SK-N-SH treated with all-trans-retinoic acid at 6 μM for 48 hours (cell line): ENCODE results near the gene MAP3K20.

Source experiments
- ATAC-seq: fragments of 200-7000 bp; cut with Tn5 transposase; 3 replicates; pipeline ENCODE4 v1.9.1; 2020; ENCODE audit warnings: mild to moderate bottlenecking, moderate library complexity
- ARNTL ChIP-seq: fragments of 450-650 bp; formaldehyde crosslinking; IDR thresholded peaks from 2 replicates; pipeline ENCODE4 v1.5.0; 2020; ENCODE audit warnings: low read depth, mild to moderate bottlenecking, moderate library complexity, borderline replicate concordance
- BACH2 ChIP-seq: fragments of 250-450 bp; sonication (Bioruptor Pico); IDR thresholded peaks from 2 replicates; pipeline ENCODE4 v1.9.0; 2021; ENCODE audit warnings: mild to moderate bottlenecking, borderline replicate concordance
- CREB5 ChIP-seq: fragments of 250-450 bp; sonication (Bioruptor Pico); IDR thresholded peaks from 2 replicates; pipeline ENCODE4 v1.5.1; 2020; ENCODE audit warnings: low read depth, mild to moderate bottlenecking, moderate library complexity
- CSDC2 ChIP-seq: fragments of 250-450 bp; sonication (Bioruptor Pico); IDR thresholded peaks from 2 replicates; pipeline ENCODE4 v1.5.0; 2020; ENCODE audit warnings: mild to moderate bottlenecking, moderate library complexity
- GLIS3 ChIP-seq: fragments of 250-450 bp; sonication (Bioruptor Pico); IDR thresholded peaks from 2 replicates; pipeline ENCODE4 v1.5.0; 2020; ENCODE audit warnings: mild to moderate bottlenecking, moderate library complexity
- ISL1 ChIP-seq: fragments of 250-450 bp; sonication (Bioruptor Pico); IDR thresholded peaks from 2 replicates; pipeline ENCODE4 v2.1.2; 2022; ENCODE audit warnings: mild to moderate bottlenecking, moderate library complexity
- PATZ1 ChIP-seq: fragments of 250-450 bp; sonication (Bioruptor Pico); IDR thresholded peaks from 2 replicates; pipeline ENCODE4 v1.8.0; 2020; ENCODE audit warnings: mild to moderate bottlenecking, moderate library complexity, borderline replicate concordance
- RARB ChIP-seq: fragments of 250-450 bp; sonication (Bioruptor Pico); IDR thresholded peaks from 2 replicates; pipeline ENCODE4 v1.8.0; 2021; ENCODE audit warnings: mild to moderate bottlenecking, moderate library complexity
- SNAI2 ChIP-seq: fragments of 250-450 bp; sonication (Bioruptor Pico); IDR thresholded peaks from 2 replicates; pipeline ENCODE4 v1.5.0; 2020; ENCODE audit warnings: mild to moderate bottlenecking, moderate library complexity
- TCF4 ChIP-seq: fragments of 250-450 bp; sonication (Bioruptor Pico); IDR thresholded peaks from 2 replicates; pipeline ENCODE4 v1.8.0; 2021; ENCODE audit warnings: mild to moderate bottlenecking, moderate library complexity, borderline replicate concordance
- TOX ChIP-seq: fragments of 250-450 bp; sonication (Bioruptor Pico); IDR thresholded peaks from 2 replicates; pipeline ENCODE4 v1.8.0; 2021; ENCODE audit warnings: mild to moderate bottlenecking, moderate library complexity, borderline replicate concordance
- TSHZ2 ChIP-seq: fragments of 250-450 bp; sonication (Bioruptor Pico); IDR thresholded peaks from 2 replicates; pipeline ENCODE4 v1.5.0; 2020; ENCODE audit warnings: mild to moderate bottlenecking, moderate library complexity
- ZC3H10 ChIP-seq: fragments of 250-450 bp; sonication (Bioruptor Pico); IDR thresholded peaks from 2 replicates; pipeline ENCODE4 v1.5.1; 2021; ENCODE audit warnings: mild to moderate bottlenecking, moderate library complexity
- ZFP3 ChIP-seq: fragments of 250-450 bp; sonication (Bioruptor Pico); IDR thresholded peaks from 2 replicates; pipeline ENCODE4 v1.5.0; 2020; ENCODE audit warnings: mild to moderate bottlenecking, moderate library complexity
- ZFP30 ChIP-seq: fragments of 450-650 bp; formaldehyde crosslinking; IDR thresholded peaks from 2 replicates; pipeline ENCODE4 v1.5.0; 2022; ENCODE audit warnings: mild to moderate bottlenecking, moderate library complexity
- ZNF565 ChIP-seq: fragments of 450-650 bp; formaldehyde crosslinking; conservative IDR thresholded peaks from 2 replicates; pipeline ENCODE4 v1.5.0; 2020; ENCODE audit warnings: low read depth, mild to moderate bottlenecking, moderate library complexity
- ZNF70 ChIP-seq: fragments of 450-650 bp; formaldehyde crosslinking; IDR thresholded peaks from 2 replicates; pipeline ENCODE4 v1.5.0; 2020; ENCODE audit warnings: mild to moderate bottlenecking, moderate library complexity
- ZNF8 ChIP-seq: fragments of 450-650 bp; formaldehyde crosslinking; IDR thresholded peaks from 2 replicates; pipeline ENCODE4 v1.5.0; 2020; ENCODE audit warnings: mild to moderate bottlenecking, moderate library complexity
- TF ChIP-seq, protein P1 (sequence below): fragments of 250-450 bp; sonication (Bioruptor Pico); IDR thresholded peaks from 2 replicates; pipeline ENCODE4 v1.8.0; 2021; ENCODE audit warnings: low read depth, mild to moderate bottlenecking, moderate library complexity, borderline replicate concordance

MAP3K20 gene

GRCh38 chr2:173058097-173058496 lies 17.5 kb upstream of the MAP3K20 start (continued):
- TF ChIP-seq BACH2 (CRISPR knock-in tag) (no peak), SNAI2 (CRISPR knock-in tag) (no peak), CREB5 (CRISPR knock-in tag) (no peak), ARNTL (no peak), ZC3H10 (CRISPR knock-in tag) (no peak), RARB (CRISPR knock-in tag) (no peak), TSHZ2 (CRISPR knock-in tag) (no peak)
- TF ChIP-seq, all 23 proteins: peak for 0

DNA sequence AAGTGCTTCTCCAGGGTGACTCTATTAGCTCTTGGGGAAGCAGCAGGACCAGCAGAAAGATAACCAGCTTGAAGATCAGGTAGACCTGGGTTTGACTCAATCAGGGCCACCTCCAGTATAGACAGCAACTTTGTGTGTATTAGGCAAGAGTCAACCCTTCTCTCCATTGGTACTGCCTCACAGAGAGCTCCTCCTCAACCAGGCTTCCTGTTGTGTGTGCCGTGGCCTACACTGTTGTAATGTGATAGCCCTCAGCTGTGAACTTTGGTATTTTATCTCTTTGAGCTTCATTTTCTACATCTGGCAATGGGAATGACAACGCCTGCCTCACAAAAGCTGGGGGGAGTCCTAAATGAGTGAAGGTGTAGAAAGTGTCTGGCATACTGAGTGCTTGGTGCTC lies 17.0 kb upstream of the MAP3K20 start:
- no peak for ATAC-seq
- TF ChIP-seq RARB (CRISPR knock-in tag) (no peak), TOX (no peak), PATZ1 (CRISPR knock-in tag) (no peak), ZNF70 (CRISPR knock-in tag) (no peak), SNAI2 (CRISPR knock-in tag) (no peak), TCF4 (CRISPR knock-in tag) (no peak), GLIS3 (no peak), ZC3H10 (CRISPR knock-in tag) (no peak), BACH2 (CRISPR knock-in tag) (no peak), CSDC2 (CRISPR knock-in tag) (no peak), ISL1 (no peak), ZFP30 (CRISPR knock-in tag) (no peak), ZNF565 (CRISPR knock-in tag) (no peak)
- TF ChIP-seq, all 23 proteins: peak for 0

DNA sequence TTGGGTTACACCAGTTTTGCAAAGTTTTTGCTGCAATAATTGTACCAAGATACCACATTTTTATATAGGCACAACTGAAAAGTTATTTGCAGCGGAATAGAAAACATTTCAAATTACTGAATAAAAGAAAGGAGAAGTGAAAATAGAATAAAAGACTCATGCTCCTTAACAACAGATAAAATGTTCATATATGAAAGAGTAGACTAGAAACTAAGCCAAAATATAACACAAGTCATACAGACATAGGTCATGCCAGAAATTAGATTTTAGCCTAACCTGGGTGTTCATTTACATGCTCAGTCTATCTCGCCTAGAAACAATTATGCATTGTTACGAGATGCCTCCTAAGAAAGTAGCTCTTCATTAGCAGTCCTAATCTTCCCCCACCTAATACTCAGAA lies 16.4 kb upstream of the MAP3K20 start:
- no peak for TF ChIP-seq ZNF8
- no peak for TF ChIP-seq CREB5 (CRISPR knock-in tag)
- TF ChIP-seq BACH2 (CRISPR knock-in tag): no peak
- no peak for TF ChIP-seq ZNF70 (CRISPR knock-in tag)
- TF ChIP-seq RARB (CRISPR knock-in tag): no peak
- no peak for TF ChIP-seq SNAI2 (CRISPR knock-in tag)
- no peak for TF ChIP-seq ZFP30 (CRISPR knock-in tag)
- TF ChIP-seq, protein P1, sequence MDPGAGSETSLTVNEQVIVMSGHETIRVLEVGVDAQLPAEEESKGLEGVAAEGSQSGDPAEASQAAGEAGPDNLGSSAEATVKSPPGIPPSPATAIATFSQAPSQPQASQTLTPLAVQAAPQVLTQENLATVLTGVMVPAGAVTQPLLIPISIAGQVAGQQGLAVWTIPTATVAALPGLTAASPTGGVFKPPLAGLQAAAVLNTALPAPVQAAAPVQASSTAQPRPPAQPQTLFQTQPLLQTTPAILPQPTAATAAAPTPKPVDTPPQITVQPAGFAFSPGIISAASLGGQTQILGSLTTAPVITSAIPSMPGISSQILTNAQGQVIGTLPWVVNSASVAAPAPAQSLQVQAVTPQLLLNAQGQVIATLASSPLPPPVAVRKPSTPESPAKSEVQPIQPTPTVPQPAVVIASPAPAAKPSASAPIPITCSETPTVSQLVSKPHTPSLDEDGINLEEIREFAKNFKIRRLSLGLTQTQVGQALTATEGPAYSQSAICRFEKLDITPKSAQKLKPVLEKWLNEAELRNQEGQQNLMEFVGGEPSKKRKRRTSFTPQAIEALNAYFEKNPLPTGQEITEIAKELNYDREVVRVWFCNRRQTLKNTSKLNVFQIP: no peak
- no peak for TF ChIP-seq CSDC2 (CRISPR knock-in tag)
- ATAC-seq: no peak

- no peak for ATAC-seq
- no peak for TF ChIP-seq ZNF8
- TF ChIP-seq SNAI2 (CRISPR knock-in tag): no peak
- no peak for TF ChIP-seq TOX
- TF ChIP-seq TSHZ2 (CRISPR knock-in tag): no peak
- TF ChIP-seq ZNF565 (CRISPR knock-in tag): no peak
- TF ChIP-seq ZFP3: no peak
- no peak for TF ChIP-seq ISL1
Measured at GRCh38 chr2:173059971-173060461, 15.6 kb upstream of the MAP3K20 start.
